A673 (cell line): Measurements from ENCODE around the gene DACT2. TPM values are rescaled to one million over a fixed set of nuclear protein-coding genes. Genes with fewer than 3 reads are reported as not detected.
"Not testable (repeated sequence)": the region's sequence is repeated elsewhere in the genome, so short reads cannot be mapped to it uniquely, and the experiment has no call there.

ENCODE experiments used
- BruUV-seq: library from RNA; stranded (reverse); fragments of 400-500 nt; replicated peaks from 2 replicates; lab custom pipeline; 2021; lab: Mats Ljungman, UMichigan
- CTCF ChIA-PET: fragments of 300-600 bp; sonication (Branson Sonifier 250); formaldehyde crosslinking; loops from one replicate; lab custom pipeline; 2022; ENCODE audit warnings: antibody characterized with exemption; lab: Charles Lee
- POLR2A ChIA-PET: fragments of 300-600 bp; sonication (Branson Sonifier 250); formaldehyde crosslinking; loops from one replicate; lab custom pipeline; 2022; ENCODE audit warnings: antibody characterized with exemption; ENCODE audit not compliant: low non-redundant PET; lab: Charles Lee
- DNase-seq: peaks from one replicate; pipeline ENCODE4 v3.0.0-alpha.2; 2015; ENCODE audit warnings: low spot score
- H3K27ac ChIP-seq: fragments of 200-600 bp; sonication (generic); 2 replicates; pipeline ENCODE4 v1.5.1; 2016; ENCODE audit warnings: mixed run types, low read depth, mild to moderate bottlenecking, mixed read lengths, antibody characterized with exemption, low read length; ENCODE audit not compliant: poor library complexity, severe bottlenecking
- H3K27me3 ChIP-seq: fragments of 200-600 bp; sonication (generic); replicated peaks from 2 replicates; pipeline ENCODE4 v1.6.1; 2017; ENCODE audit warnings: mixed run types, low read depth, mild to moderate bottlenecking, mixed read lengths, antibody characterized with exemption, low read length; ENCODE audit not compliant: insufficient read depth, poor library complexity
- H3K36me3 ChIP-seq: fragments of 200-600 bp; sonication (generic); 2 replicates; pipeline ENCODE4 v1.6.1; 2016; ENCODE audit warnings: mixed run types, mild to moderate bottlenecking, mixed read lengths, antibody characterized with exemption, low read length; ENCODE audit not compliant: insufficient read depth, poor library complexity, severe bottlenecking
- H3K4me1 ChIP-seq: fragments of 200-600 bp; sonication (generic); 2 replicates; pipeline ENCODE4 v1.6.1; 2017; ENCODE audit warnings: mixed run types, mild to moderate bottlenecking, mixed read lengths, antibody characterized with exemption, low read length; ENCODE audit not compliant: insufficient read depth, poor library complexity, severe bottlenecking
- H3K4me3 ChIP-seq: fragments of 200-600 bp; sonication (generic); 2 replicates; pipeline ENCODE4 v1.5.1; 2016; ENCODE audit warnings: low read depth, mixed run types, mild to moderate bottlenecking, mixed read lengths, low read length; ENCODE audit not compliant: poor library complexity, severe bottlenecking
- H3K9me3 ChIP-seq: fragments of 200-600 bp; sonication (generic); 2 replicates; pipeline ENCODE4 v1.6.1; 2016; ENCODE audit warnings: mixed run types, low read depth, mild to moderate bottlenecking, mixed read lengths, antibody characterized with exemption, low read length; ENCODE audit not compliant: poor library complexity, severe bottlenecking
- EZH2 ChIP-seq: fragments of 200-600 bp; sonication (generic); IDR thresholded peaks from 2 replicates; pipeline ENCODE4 v1.6.1; 2017; ENCODE audit warnings: borderline replicate concordance, low read depth, mild to moderate bottlenecking, mixed read lengths, antibody characterized with exemption, low read length; ENCODE audit not compliant: poor library complexity, severe bottlenecking
- intact Hi-C: fragments of 100-400 bp; cut with micrococcal nuclease; formaldehyde crosslinking; loops from one replicate; pipeline ENCODE4 v1.10.0; 2022; ENCODE audit not compliant: unreplicated experiment
- total RNA-seq: library from RNA; stranded (reverse); gene quantifications from 2 replicates; pipeline ENCODE4 v1.2.3, GENCODE V29; 2021
- TF ChIP-seq, protein P1 (sequence below): fragments of 300-800, 200-600 bp; sonication (generic); conservative IDR thresholded peaks from 2 replicates; pipeline ENCODE4 v1.5.1; 2017; ENCODE audit warnings: low read depth, mild to moderate bottlenecking, antibody characterized with exemption, low read length, moderate library complexity, mixed read lengths

The DACT2 gene
- total RNA-seq, 1 experiment from 2014 or later: 18.7 TPM

DNA sequence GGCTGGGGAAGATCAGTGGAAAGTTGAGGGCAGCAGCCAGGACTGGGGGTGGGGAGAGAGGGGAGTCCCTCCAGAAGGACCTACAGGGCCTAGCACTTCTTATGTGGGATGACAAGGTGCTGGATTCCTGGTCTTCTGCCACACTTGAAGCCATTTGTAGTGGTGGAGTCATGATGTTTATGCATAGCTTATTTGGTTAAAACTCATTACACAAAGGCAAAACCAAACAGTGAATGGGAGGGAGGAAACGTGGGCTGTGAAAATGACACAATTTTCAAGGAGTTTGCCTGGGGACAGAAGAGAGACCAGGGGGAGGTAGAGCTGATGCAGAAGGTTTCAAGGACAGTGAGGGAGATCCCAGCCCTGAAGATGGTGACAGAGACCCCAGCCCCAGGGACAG lies 50.8 kb downstream of the DACT2 start:
- H3K9me3 ChIP-seq: no peaks in the 10 kb centered on the region
- no peak overlapping the region for H3K4me3 ChIP-seq
- no peak for DNase-seq
- TF ChIP-seq EZH2: no peak
- TF ChIP-seq, protein P1, sequence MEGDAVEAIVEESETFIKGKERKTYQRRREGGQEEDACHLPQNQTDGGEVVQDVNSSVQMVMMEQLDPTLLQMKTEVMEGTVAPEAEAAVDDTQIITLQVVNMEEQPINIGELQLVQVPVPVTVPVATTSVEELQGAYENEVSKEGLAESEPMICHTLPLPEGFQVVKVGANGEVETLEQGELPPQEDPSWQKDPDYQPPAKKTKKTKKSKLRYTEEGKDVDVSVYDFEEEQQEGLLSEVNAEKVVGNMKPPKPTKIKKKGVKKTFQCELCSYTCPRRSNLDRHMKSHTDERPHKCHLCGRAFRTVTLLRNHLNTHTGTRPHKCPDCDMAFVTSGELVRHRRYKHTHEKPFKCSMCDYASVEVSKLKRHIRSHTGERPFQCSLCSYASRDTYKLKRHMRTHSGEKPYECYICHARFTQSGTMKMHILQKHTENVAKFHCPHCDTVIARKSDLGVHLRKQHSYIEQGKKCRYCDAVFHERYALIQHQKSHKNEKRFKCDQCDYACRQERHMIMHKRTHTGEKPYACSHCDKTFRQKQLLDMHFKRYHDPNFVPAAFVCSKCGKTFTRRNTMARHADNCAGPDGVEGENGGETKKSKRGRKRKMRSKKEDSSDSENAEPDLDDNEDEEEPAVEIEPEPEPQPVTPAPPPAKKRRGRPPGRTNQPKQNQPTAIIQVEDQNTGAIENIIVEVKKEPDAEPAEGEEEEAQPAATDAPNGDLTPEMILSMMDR: no peak
- ChIA-PET POLR2A (no interaction called here), CTCF (no interaction called here)
- no peaks in the 10 kb centered on the region for H3K36me3 ChIP-seq
- BruUV-seq: no TSS peak
- peaks cover 21% of the 10 kb centered on the region for H3K4me1 ChIP-seq
- intact Hi-C loops: no loop called here
- no peak overlapping the region for H3K27ac ChIP-seq
- no peaks in the 10 kb centered on the region for H3K27me3 ChIP-seq

DNA sequence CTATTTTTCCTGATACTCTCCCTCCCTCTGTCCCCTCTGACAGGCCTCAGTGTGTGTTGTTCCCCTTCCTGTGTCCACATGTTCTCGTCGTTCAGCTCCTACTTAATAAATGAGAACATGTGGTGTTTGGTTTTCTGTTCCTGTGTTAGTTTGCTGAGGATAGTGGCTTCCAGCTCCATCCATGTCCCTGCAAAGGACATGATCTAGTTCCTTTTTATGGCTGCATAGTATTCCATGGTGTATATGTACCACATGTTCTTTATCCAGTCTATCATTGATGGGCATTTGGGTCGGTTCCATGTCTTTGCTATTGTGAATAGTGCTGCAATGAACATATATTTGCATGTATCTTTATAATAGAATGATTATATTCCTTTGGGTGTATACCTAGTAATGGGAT lies 51.8 kb downstream of the DACT2 start:
- H3K27me3 ChIP-seq, H3K9me3 ChIP-seq, H3K36me3 ChIP-seq, intact Hi-C loops, DNase-seq, CTCF ChIA-PET, POLR2A ChIA-PET, H3K27ac ChIP-seq, BruUV-seq, H3K4me3 ChIP-seq: not testable (repeated sequence)
- H3K4me1 ChIP-seq: peaks cover 12% of the 10 kb centered on the region

DNA sequence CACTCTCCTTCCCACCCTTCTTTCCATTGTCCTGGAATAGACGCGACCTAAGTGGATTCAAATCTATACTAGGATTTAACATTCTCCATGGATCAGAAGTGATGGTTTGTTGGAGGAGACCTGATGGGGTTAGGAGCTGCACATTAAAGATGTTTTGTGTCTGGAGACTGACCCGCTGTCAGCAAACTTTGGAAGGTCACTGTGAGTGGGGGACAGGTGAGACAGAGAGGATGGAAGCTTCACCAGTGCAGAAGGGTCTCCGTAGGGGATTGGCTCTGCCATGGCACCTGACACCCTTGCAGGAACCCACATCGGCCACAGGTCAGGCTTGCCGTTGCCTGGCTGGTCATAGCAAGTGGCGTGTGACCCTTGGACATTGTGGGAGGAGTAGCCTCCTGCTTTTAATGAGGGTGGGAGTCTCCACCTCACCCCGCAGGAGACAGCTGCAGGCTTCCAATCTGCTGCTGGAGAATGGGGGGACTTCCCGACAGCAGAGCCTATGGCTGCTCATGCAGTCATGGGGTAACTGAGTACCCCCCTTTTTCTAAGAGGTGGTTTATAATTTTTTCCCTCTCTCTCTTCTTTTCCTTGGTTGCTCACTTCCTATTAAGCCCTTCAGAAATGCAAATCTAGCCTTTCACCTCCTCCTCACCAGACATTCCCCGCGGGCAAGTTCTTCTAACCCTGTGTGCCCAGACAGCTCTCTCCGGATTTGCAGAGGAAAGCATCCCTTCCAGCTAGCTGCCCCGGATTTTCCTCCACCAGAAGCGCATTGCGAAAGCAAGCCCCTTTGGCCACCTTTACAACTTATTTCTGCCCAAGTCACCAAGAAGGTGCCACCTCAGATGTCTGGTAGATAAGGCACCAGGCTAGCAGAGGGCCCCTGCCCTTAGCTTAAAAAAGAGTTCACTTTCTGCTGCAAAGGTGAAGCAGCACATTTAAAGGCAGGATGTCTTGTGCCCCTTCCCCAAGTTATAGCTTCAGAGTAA lies 53.5 kb downstream of the DACT2 start:
- no peaks in the 10 kb centered on the region for H3K9me3 ChIP-seq
- no TSS peak for BruUV-seq
- H3K4me3 ChIP-seq: no peak overlapping the region
- CTCF ChIA-PET: no interaction called here
- H3K27me3 ChIP-seq: no peaks in the 10 kb centered on the region
- H3K4me1 ChIP-seq: peaks cover 5% of the 10 kb centered on the region
- TF ChIP-seq, protein P1: no peak
- TF ChIP-seq EZH2: no peak
- POLR2A ChIA-PET: no interaction called here
- H3K36me3 ChIP-seq: no peaks in the 10 kb centered on the region
- intact Hi-C loops: no loop called here
- no peak for DNase-seq
- no peak overlapping the region for H3K27ac ChIP-seq
